Spleen (tissue), 11 donors: ENCODE measurements around the gene HDAC3. TPM values are rescaled to one million over a fixed set of nuclear protein-coding genes. Genes with fewer than 3 reads are reported as not detected.

Experiments
- DNase-seq: peaks from one replicate; pipeline ENCODE4 v3.0.0-alpha.2; 2020
- H3K27ac ChIP-seq, 8 donors: fragments of 200-600 bp; sonication (generic) in 7 of 8; 1 replicate in 4 of 8; 2 replicates in 4 of 8; pipeline versions ENCODE4 v1.5.0 to v1.8.0; 2016 to 2021; ENCODE audit warnings: inconsistent platforms in 4 of 8, mild to moderate bottlenecking in 4 of 8, moderate library complexity in 1 of 8
- H3K27me3 ChIP-seq, 7 donors: fragments of 200-600 bp; sonication (generic) in 6 of 7; replicated peaks in 1 of 7; 1 replicate in 4 of 7; 2 replicates in 3 of 7; pipeline versions ENCODE4 v1.5.0 to v1.8.0; 2016 to 2021; ENCODE audit warnings: inconsistent platforms in 3 of 7, mild to moderate bottlenecking in 1 of 7
- H3K36me3 ChIP-seq, 6 donors: fragments of 200-600 bp; sonication (generic) in 5 of 6; 1 replicate in 4 of 6; 2 replicates in 2 of 6; pipeline versions ENCODE4 v1.5.0 to v1.8.0; 2016 to 2021; ENCODE audit warnings: inconsistent platforms in 2 of 6
- H3K4me1 ChIP-seq, 6 donors: fragments of 200-600 bp; sonication (generic) in 5 of 6; 1 replicate in 3 of 6; 2 replicates in 3 of 6; pipeline versions ENCODE4 v1.5.0 to v1.8.0; 2016 to 2021; ENCODE audit warnings: inconsistent platforms in 3 of 6
- H3K4me3 ChIP-seq, 8 donors: fragments of 200-600 bp; sonication (generic) in 7 of 8; 1 replicate in 4 of 8; 2 replicates in 4 of 8; pipeline versions ENCODE4 v1.5.0 to v1.8.0; 2016 to 2021; ENCODE audit warnings: inconsistent platforms in 4 of 8, mild to moderate bottlenecking in 4 of 8, moderate library complexity in 2 of 8
- H3K9me3 ChIP-seq, 8 donors: fragments of 200-600 bp; sonication (generic) in 7 of 8; 1 replicate in 4 of 8; 2 replicates in 4 of 8; pipeline versions ENCODE4 v1.5.0 to v1.8.0; 2016 to 2021; ENCODE audit warnings: inconsistent platforms in 4 of 8
- CTCF ChIP-seq, 11 experiments: fragments of 200-600 bp in 7 of 11; fragments of 450-650 bp in 4 of 11; sonication (generic) in 4 of 11; IDR thresholded peaks in 8 of 11; conservative IDR thresholded peaks in 3 of 11; 1 replicate in 7 of 11; 2 replicates in 4 of 11; pipeline versions ENCODE4 v1.4.0 to v1.8.0; 2016 to 2021; ENCODE audit warnings: antibody characterized with exemption in 11 of 11, inconsistent platforms in 4 of 11, mild to moderate bottlenecking in 1 of 11
- POLR2A ChIP-seq, 3 donors: fragments of 450-650 bp; IDR thresholded peaks; one replicate each; pipeline ENCODE4 v1.5.1; 2017; ENCODE audit warnings: antibody characterized with exemption in 3 of 3, mild to moderate bottlenecking in 1 of 3
- POLR2AphosphoS5 ChIP-seq, 3 donors: sonication (generic); formaldehyde crosslinking; IDR thresholded peaks; one replicate each; pipeline ENCODE4 v1.5.1; 2017; ENCODE audit warnings: antibody characterized with exemption in 3 of 3
- WGBS, 5 donors: extraction: QIAGEN DNeasy Blood & Tissue Kit in 3 of 5; methylation state at CpG; one replicate each; pipeline versions ENCODE4 v1.1.5 to v1.1.7; 2013 to 2018; 5-methylcytosine and 5-hydroxymethylcytosine counted together
- intact Hi-C: fragments of 100-400 bp; cut with DNase I; formaldehyde crosslinking; loops from one replicate; pipeline ENCODE4 v1.15.0; 2023; ENCODE audit warnings: low total_unique reads
- polyA plus RNA-seq, 3 donors: library from polyadenylated mRNA; stranded (reverse); fragments of 200-250 nt; gene quantifications; one replicate each; pipeline ENCODE4 v1.2.1, GENCODE V29; 2013
- total RNA-seq, 7 donors: library from RNA; depleted of rRNA in 3 of 7; stranded (reverse); fragments of >200 nt in 3 of 7; fragmentation: NEBNext Ultra II Directional in 4 of 7; extraction: Animal tissue kit (Norgen Biotek cat#: 25700) in 4 of 7; gene quantifications; one replicate each; pipeline versions ENCODE4 v1.1.0 to v1.2.1, GENCODE V29; 2016 to 2021
- donor health status: healthy with polysubstance abuse.
- donor health status: DM: no; HTN: no; CAD: no; lungs with moderate emphysema.
- donor health status: DM: no; HTN: no; CAD: no.
- donor health status: Bipolar disorder and iron deficiency.
- donor health status: healthy.
- donor health status: DM: no; HTN: no; CAD: no.
- donor health status: DM: yes; HTN: yes; CAD: no.

The HDAC3 gene
- total and polyA plus RNA-seq, 10 donors = 51.1 to 108 (median 64.8) TPM

- 6 to 18% (median 10%) methylated on average over 41 to 77 of the region's 77 CpGs for WGBS, 5 donors
- TF ChIP-seq POLR2A (IDR thresholded peaks at IDR 0.05) (no peak), CTCF (IDR thresholded peaks at IDR 0.05 in 8 of 11, conservative IDR thresholded peaks at IDR 0.05 in 3 of 11) (no peak), POLR2AphosphoS5 (IDR thresholded peaks at IDR 0.05) (peak; percentile 63 to 79 (median 64))
- peak; percentile 96 for DNase-seq
- Histone ChIP-seq H3K9me3 (no peaks in the 10 kb centered on the region), H3K27ac (peak within 1 kb of the TSS; percentile 46 to 94 (median 87)), H3K4me3 (peak within 1 kb of the TSS; percentile 31 to 68 (median 45)), H3K4me1 (peaks cover 12 to 57% (median 42%) of the 10 kb centered on the region in 6 donors), H3K36me3 (peaks cover 0 to 23% (median 0%) of the 10 kb centered on the region in 6 donors), H3K27me3 (no peaks in the 10 kb centered on the region)
- intact Hi-C loops = no loop called here
Observed at GRCh38 chr5:141681695-141682641, 45.3 kb upstream of the HDAC3 start, which contains the start of gene ARAP3. ARAP3 (minus strand) TSS chr5:141682230; CDS start chr5:141680486, 1,744 bp downstream.

GRCh38 chr5:141681295-141681694 is 44.6 kb upstream of the HDAC3 start:
- WGBS, 5 donors = 65 to 81% (median 72%) methylated on average over 2 of the region's 2 CpGs
- no peak for DNase-seq
- Histone ChIP-seq H3K27me3 (no peaks in the 10 kb centered on the region), H3K4me1 (peaks cover 12 to 57% (median 42%) of the 10 kb centered on the region in 6 donors), H3K4me3 (peak overlapping the region; percentile 31 to 68 (median 45)), H3K27ac (peak overlapping the region; percentile 46 to 94 (median 87)), H3K9me3 (no peaks in the 10 kb centered on the region), H3K36me3 (peaks cover 0 to 23% (median 0%) of the 10 kb centered on the region in 6 donors)
- TF ChIP-seq POLR2A (IDR thresholded peaks at IDR 0.05) (no peak), CTCF (IDR thresholded peaks at IDR 0.05 in 8 of 11, conservative IDR thresholded peaks at IDR 0.05 in 3 of 11) (no peak), POLR2AphosphoS5 (IDR thresholded peaks at IDR 0.05) (no peak)
- intact Hi-C loops = no loop called here

- no peak for DNase-seq
- H3K36me3 ChIP-seq = peaks cover 0 to 27% (median 0%) of the 10 kb centered on the region in 6 donors
- H3K27ac ChIP-seq = peak overlapping the region in 7 of 8 donors; percentile 46 to 94 (median 88)
- H3K4me1 ChIP-seq = peaks cover 12 to 57% (median 42%) of the 10 kb centered on the region in 6 donors
- intact Hi-C loops = no loop called here
- peak overlapping the region in 6 of 8 donors; percentile 6 to 68 (median 52) for H3K4me3 ChIP-seq
- no peaks in the 10 kb centered on the region for H3K9me3 ChIP-seq
- WGBS, 5 donors = 34 to 59% (median 44%) methylated on average over 6 of the region's 6 CpGs
- no peaks in the 10 kb centered on the region for H3K27me3 ChIP-seq
- TF ChIP-seq CTCF (IDR thresholded peaks at IDR 0.05 in 8 of 11, conservative IDR thresholded peaks at IDR 0.05 in 3 of 11) = no peak
- peak; percentile 21 to 84 (median 80) for TF ChIP-seq POLR2AphosphoS5 (IDR thresholded peaks at IDR 0.05)
- TF ChIP-seq POLR2A (IDR thresholded peaks at IDR 0.05) = no peak
Observed at GRCh38 chr5:141680751-141681201, 44.1 kb upstream of the HDAC3 start.

- peak; percentile 78 for DNase-seq
- H3K36me3 ChIP-seq = peaks cover 0 to 29% (median 0%) of the 10 kb centered on the region in 6 donors
- no peaks in the 10 kb centered on the region for H3K9me3 ChIP-seq
- H3K27ac ChIP-seq = peak overlapping the region in 5 of 8 donors; percentile 83 to 94 (median 88)
- intact Hi-C loops = no loop called here
- TF ChIP-seq CTCF (IDR thresholded peaks at IDR 0.05 in 8 of 11, conservative IDR thresholded peaks at IDR 0.05 in 3 of 11) = no peak
- TF ChIP-seq POLR2AphosphoS5 (IDR thresholded peaks at IDR 0.05) = no peak
- TF ChIP-seq POLR2A (IDR thresholded peaks at IDR 0.05) = no peak
- peak overlapping the region in 1 of 8 donors; percentile 68 for H3K4me3 ChIP-seq
- 74 to 91% (median 87%) methylated on average over 11 to 16 of the region's 16 CpGs for WGBS, 5 donors
- peaks cover 12 to 57% (median 42%) of the 10 kb centered on the region in 6 donors for H3K4me1 ChIP-seq
- H3K27me3 ChIP-seq = no peaks in the 10 kb centered on the region
Observed at GRCh38 chr5:141680178-141680577, 43.5 kb upstream of the HDAC3 start.
